Measurements from ENCODE around the gene ZNF304. TPM values are rescaled to one million over a fixed set of nuclear protein-coding genes. Genes with fewer than 3 reads are reported as not detected.

The ZNF304 gene
- total RNA-seq, 120 experiments from 2014 or later: 8.4 to 20.2 (median 13.3) TPM

Other genes starting within 250 kb of the ZNF304 start
- not detected for gene USP29, start 231.3 kb upstream of the ZNF304 start, total RNA-seq
- not detected for gene ZIM3, start 206.1 kb upstream of the ZNF304 start, total RNA-seq
- gene DUXA, start 183.8 kb upstream of the ZNF304 start, total RNA-seq: under 1 TPM in 1 of 120 experiments, not detected in 119; 0.69 TPM
- 10 to 100 TPM; 28.2 to 58.6 (median 43.9) TPM for gene ZNF264, start 159.8 kb upstream of the ZNF304 start, total RNA-seq
- gene AURKC, start 120.2 kb upstream of the ZNF304 start, total RNA-seq: 1 to 10 TPM in 115 of 120 experiments, under 1 TPM in 5; 0.42 to 6.5 (median 2.6) TPM
- gene ZNF805, start 110.6 kb upstream of the ZNF304 start, total RNA-seq: 10 to 100 TPM; 13.8 to 22.6 (median 17.4) TPM
- gene ZNF460, start 70.8 kb upstream of the ZNF304 start, total RNA-seq: 100 to 1,000 TPM in 32 of 120 experiments, 10 to 100 TPM in 88; 74.0 to 139 (median 93.3) TPM
- gene ZNF543, start 30.8 kb upstream of the ZNF304 start, total RNA-seq: 10 to 100 TPM; 10.1 to 23.0 (median 14.9) TPM
- 10 to 100 TPM in 67 of 120 experiments, 1 to 10 TPM in 53; 4.5 to 17.8 (median 10.3) TPM for gene TRAPPC2B, start 12.3 kb downstream of the ZNF304 start, total RNA-seq
- gene ZNF547, start 12.3 kb downstream of the ZNF304 start, total RNA-seq: 10 to 100 TPM in 60 of 120 experiments, 1 to 10 TPM in 60; 3.8 to 19.8 (median 10.0) TPM
- 10 to 100 TPM; 14.7 to 35.8 (median 25.0) TPM for gene ZNF548, start 38.6 kb downstream of the ZNF304 start, total RNA-seq
- 10 to 100 TPM; 17.8 to 56.1 (median 33.0) TPM for gene ZNF17, start 59.9 kb downstream of the ZNF304 start, total RNA-seq
- gene ZNF749, start 84.1 kb downstream of the ZNF304 start, total RNA-seq: 10 to 100 TPM in 113 of 120 experiments, 1 to 10 TPM in 7; 7.2 to 23.0 (median 14.2) TPM
- gene VN1R1, start 105.9 kb downstream of the ZNF304 start, total RNA-seq: 10 to 100 TPM in 17 of 120 experiments, 1 to 10 TPM in 103; 3.4 to 12.3 (median 7.3) TPM
- gene ZNF772, start 126.3 kb downstream of the ZNF304 start, total RNA-seq: 10 to 100 TPM; 18.4 to 50.7 (median 35.0) TPM
- 10 to 100 TPM; 15.6 to 33.1 (median 22.4) TPM for gene ZNF419, start 136.5 kb downstream of the ZNF304 start, total RNA-seq
- 10 to 100 TPM; 11.7 to 30.4 (median 18.3) TPM for gene ZNF773, start 148.7 kb downstream of the ZNF304 start, total RNA-seq
- 10 to 100 TPM in 107 of 120 experiments, 1 to 10 TPM in 13; 7.3 to 20.7 (median 12.4) TPM for gene ZNF549, start 176.1 kb downstream of the ZNF304 start, total RNA-seq
- gene ZNF550, start 208.6 kb downstream of the ZNF304 start, total RNA-seq: 10 to 100 TPM in 102 of 120 experiments, 1 to 10 TPM in 18; 7.5 to 17.7 (median 12.4) TPM
- 10 to 100 TPM in 4 of 120 experiments, 1 to 10 TPM in 116; 4.4 to 10.6 (median 7.8) TPM for gene ZNF416, start 227.6 kb downstream of the ZNF304 start, total RNA-seq
- gene ZIK1, start 232.9 kb downstream of the ZNF304 start, total RNA-seq: 1 to 10 TPM; 3.1 to 9.5 (median 6.6) TPM
- gene ZNF530, start 248.6 kb downstream of the ZNF304 start, total RNA-seq: 10 to 100 TPM in 1 of 120 experiments, 1 to 10 TPM in 119; 1.1 to 10.3 (median 4.1) TPM